Spleen (tissue), 11 donors: ENCODE results near the gene KIF6. TPM values are rescaled to one million over a fixed set of nuclear protein-coding genes. Genes with fewer than 3 reads are reported as not detected.

Experiments
- DNase-seq: peaks from one replicate; pipeline ENCODE4 v3.0.0-alpha.2; 2020
- H3K27ac ChIP-seq, 8 donors: fragments of 200-600 bp; sonication (generic) in 7 of 8; 1 replicate in 4 of 8; 2 replicates in 4 of 8; pipeline versions ENCODE4 v1.5.0 to v1.8.0; 2016 to 2021; ENCODE audit warnings: inconsistent platforms in 4 of 8, mild to moderate bottlenecking in 4 of 8, moderate library complexity in 1 of 8
- H3K27me3 ChIP-seq, 7 donors: fragments of 200-600 bp; sonication (generic) in 6 of 7; replicated peaks in 1 of 7; 1 replicate in 4 of 7; 2 replicates in 3 of 7; pipeline versions ENCODE4 v1.5.0 to v1.8.0; 2016 to 2021; ENCODE audit warnings: inconsistent platforms in 3 of 7, mild to moderate bottlenecking in 1 of 7
- H3K36me3 ChIP-seq, 6 donors: fragments of 200-600 bp; sonication (generic) in 5 of 6; 1 replicate in 4 of 6; 2 replicates in 2 of 6; pipeline versions ENCODE4 v1.5.0 to v1.8.0; 2016 to 2021; ENCODE audit warnings: inconsistent platforms in 2 of 6
- H3K4me1 ChIP-seq, 6 donors: fragments of 200-600 bp; sonication (generic) in 5 of 6; 1 replicate in 3 of 6; 2 replicates in 3 of 6; pipeline versions ENCODE4 v1.5.0 to v1.8.0; 2016 to 2021; ENCODE audit warnings: inconsistent platforms in 3 of 6
- H3K4me3 ChIP-seq, 8 donors: fragments of 200-600 bp; sonication (generic) in 7 of 8; 1 replicate in 4 of 8; 2 replicates in 4 of 8; pipeline versions ENCODE4 v1.5.0 to v1.8.0; 2016 to 2021; ENCODE audit warnings: inconsistent platforms in 4 of 8, mild to moderate bottlenecking in 4 of 8, moderate library complexity in 2 of 8
- H3K9me3 ChIP-seq, 8 donors: fragments of 200-600 bp; sonication (generic) in 7 of 8; 1 replicate in 4 of 8; 2 replicates in 4 of 8; pipeline versions ENCODE4 v1.5.0 to v1.8.0; 2016 to 2021; ENCODE audit warnings: inconsistent platforms in 4 of 8
- POLR2A ChIP-seq, 3 donors: fragments of 450-650 bp; IDR thresholded peaks; one replicate each; pipeline ENCODE4 v1.5.1; 2017; ENCODE audit warnings: antibody characterized with exemption in 3 of 3, mild to moderate bottlenecking in 1 of 3
- POLR2AphosphoS5 ChIP-seq, 3 donors: sonication (generic); formaldehyde crosslinking; IDR thresholded peaks; one replicate each; pipeline ENCODE4 v1.5.1; 2017; ENCODE audit warnings: antibody characterized with exemption in 3 of 3
- WGBS, 5 donors: extraction: QIAGEN DNeasy Blood & Tissue Kit in 3 of 5; methylation state at CpG; one replicate each; pipeline versions ENCODE4 v1.1.5 to v1.1.7; 2013 to 2018; 5-methylcytosine and 5-hydroxymethylcytosine counted together
- intact Hi-C: fragments of 100-400 bp; cut with DNase I; formaldehyde crosslinking; loops from one replicate; pipeline ENCODE4 v1.15.0; 2023; ENCODE audit warnings: low total_unique reads
- polyA plus RNA-seq, 3 donors: library from polyadenylated mRNA; stranded (reverse); fragments of 200-250 nt; gene quantifications; one replicate each; pipeline ENCODE4 v1.2.1, GENCODE V29; 2013
- total RNA-seq, 7 donors: library from RNA; depleted of rRNA in 3 of 7; stranded (reverse); fragments of >200 nt in 3 of 7; fragmentation: NEBNext Ultra II Directional in 4 of 7; extraction: Animal tissue kit (Norgen Biotek cat#: 25700) in 4 of 7; gene quantifications; one replicate each; pipeline versions ENCODE4 v1.1.0 to v1.2.1, GENCODE V29; 2016 to 2021
- TF ChIP-seq, protein P1 (sequence below), 11 experiments: fragments of 200-600 bp in 7 of 11; fragments of 450-650 bp in 4 of 11; sonication (generic) in 4 of 11; IDR thresholded peaks in 8 of 11; conservative IDR thresholded peaks in 3 of 11; 1 replicate in 7 of 11; 2 replicates in 4 of 11; pipeline versions ENCODE4 v1.4.0 to v1.8.0; 2016 to 2021; ENCODE audit warnings: antibody characterized with exemption in 11 of 11, inconsistent platforms in 4 of 11, mild to moderate bottlenecking in 1 of 11
- donor health status: healthy with polysubstance abuse.
- donor health status: DM: no; HTN: no; CAD: no; lungs with moderate emphysema.
- donor health status: DM: no; HTN: no; CAD: no.
- donor health status: Bipolar disorder and iron deficiency.
- donor health status: healthy.
- donor health status: DM: no; HTN: no; CAD: no.
- donor health status: DM: yes; HTN: yes; CAD: no.

KIF6 gene
- total and polyA plus RNA-seq, 10 donors, result 0.10 to 0.75 (median 0.24) TPM; not detected in 3

GRCh38 chr6:39686976-39687375 lies 38.2 kb downstream of the KIF6 start:
- intact Hi-C loops, result no loop called here
- 79 to 89% (median 87%) methylated on average over 6 of the region's 6 CpGs for whole genome bisulfite sequencing, 5 donors
- peaks cover 0 to 16% (median 0%) of the 10 kb centered on the region in 7 donors for H3K27me3 ChIP-seq

DNA sequence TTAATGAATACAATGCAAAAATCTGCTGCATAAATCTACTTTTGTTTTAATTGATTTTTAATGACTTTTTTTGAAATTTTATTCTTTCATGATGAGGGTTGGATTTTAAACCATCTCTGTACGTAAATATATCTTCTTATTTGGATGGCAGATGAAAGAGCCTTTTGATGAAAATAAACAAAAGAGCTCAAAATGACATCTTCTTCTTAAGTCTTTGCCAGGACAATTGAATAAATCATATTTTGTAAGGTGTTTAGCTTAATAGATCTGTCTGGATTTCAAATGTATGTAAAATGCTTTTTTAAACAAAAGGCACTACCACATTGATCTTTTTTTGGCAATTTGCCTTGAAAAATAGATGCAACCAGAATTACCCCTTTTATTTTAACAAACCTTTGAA lies 39.3 kb downstream of the KIF6 start:
- no peak overlapping the region for H3K27ac ChIP-seq
- DNase-seq, result no peak
- no peak overlapping the region for H3K4me3 ChIP-seq
- peaks cover 0 to 16% (median 0%) of the 10 kb centered on the region in 7 donors for H3K27me3 ChIP-seq
- WGBS, 5 donors, result 83 to 92% (median 86%) methylated on average over 1 of the region's 1 CpG
- no peaks in the 10 kb centered on the region for H3K36me3 ChIP-seq
- H3K4me1 ChIP-seq, result no peaks in the 10 kb centered on the region
- no peaks in the 10 kb centered on the region for H3K9me3 ChIP-seq
- intact Hi-C loops, result no loop called here
- no peak for TF ChIP-seq POLR2AphosphoS5 (IDR thresholded peaks at IDR 0.05)
- TF ChIP-seq, protein P1, sequence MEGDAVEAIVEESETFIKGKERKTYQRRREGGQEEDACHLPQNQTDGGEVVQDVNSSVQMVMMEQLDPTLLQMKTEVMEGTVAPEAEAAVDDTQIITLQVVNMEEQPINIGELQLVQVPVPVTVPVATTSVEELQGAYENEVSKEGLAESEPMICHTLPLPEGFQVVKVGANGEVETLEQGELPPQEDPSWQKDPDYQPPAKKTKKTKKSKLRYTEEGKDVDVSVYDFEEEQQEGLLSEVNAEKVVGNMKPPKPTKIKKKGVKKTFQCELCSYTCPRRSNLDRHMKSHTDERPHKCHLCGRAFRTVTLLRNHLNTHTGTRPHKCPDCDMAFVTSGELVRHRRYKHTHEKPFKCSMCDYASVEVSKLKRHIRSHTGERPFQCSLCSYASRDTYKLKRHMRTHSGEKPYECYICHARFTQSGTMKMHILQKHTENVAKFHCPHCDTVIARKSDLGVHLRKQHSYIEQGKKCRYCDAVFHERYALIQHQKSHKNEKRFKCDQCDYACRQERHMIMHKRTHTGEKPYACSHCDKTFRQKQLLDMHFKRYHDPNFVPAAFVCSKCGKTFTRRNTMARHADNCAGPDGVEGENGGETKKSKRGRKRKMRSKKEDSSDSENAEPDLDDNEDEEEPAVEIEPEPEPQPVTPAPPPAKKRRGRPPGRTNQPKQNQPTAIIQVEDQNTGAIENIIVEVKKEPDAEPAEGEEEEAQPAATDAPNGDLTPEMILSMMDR (IDR thresholded peaks at IDR 0.05 in 8 of 11, conservative IDR thresholded peaks at IDR 0.05 in 3 of 11), result no peak
- no peak for TF ChIP-seq POLR2A (IDR thresholded peaks at IDR 0.05)

More at GRCh38 chr6:39686976-39687375, 38.2 kb downstream of the KIF6 start:
- no peaks in the 10 kb centered on the region for H3K4me1 ChIP-seq
- TF ChIP-seq, protein P1 (IDR thresholded peaks at IDR 0.05 in 8 of 11, conservative IDR thresholded peaks at IDR 0.05 in 3 of 11), result no peak
- no peak for TF ChIP-seq POLR2AphosphoS5 (IDR thresholded peaks at IDR 0.05)
- no peak for TF ChIP-seq POLR2A (IDR thresholded peaks at IDR 0.05)
- no peak for DNase-seq
- no peaks in the 10 kb centered on the region for H3K36me3 ChIP-seq
- no peak overlapping the region for H3K4me3 ChIP-seq
- H3K9me3 ChIP-seq, result no peaks in the 10 kb centered on the region
- no peak overlapping the region for H3K27ac ChIP-seq

DNA sequence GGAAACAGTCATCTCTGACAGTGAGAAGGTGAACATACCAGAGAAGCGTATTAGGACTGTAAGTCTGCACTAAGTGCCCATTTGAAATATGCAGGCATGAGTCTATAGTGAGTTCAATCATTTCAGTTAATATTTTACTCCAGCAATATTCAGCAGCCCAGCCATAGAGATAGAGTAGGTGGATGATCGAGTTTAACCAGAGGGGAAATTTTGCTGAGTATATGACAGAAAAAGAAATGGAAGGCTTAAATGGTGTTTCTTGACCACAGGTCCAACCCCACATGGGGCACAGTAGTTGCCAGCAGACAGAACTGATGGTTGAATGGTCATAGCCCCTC lies 39.8 kb downstream of the KIF6 start:
- TF ChIP-seq, protein P1 (IDR thresholded peaks at IDR 0.05 in 8 of 11, conservative IDR thresholded peaks at IDR 0.05 in 3 of 11), result no peak
- Histone ChIP-seq H3K4me1 (no peaks in the 10 kb centered on the region), H3K27me3 (peaks cover 0 to 13% (median 0%) of the 10 kb centered on the region in 7 donors), H3K4me3 (no peak overlapping the region), H3K9me3 (no peaks in the 10 kb centered on the region), H3K27ac (no peak overlapping the region), H3K36me3 (no peaks in the 10 kb centered on the region)
- DNase-seq, result no peak
- 76 to 95% (median 88%) methylated on average over 2 of the region's 2 CpGs for WGBS, 5 donors
- intact Hi-C loops, result no loop called here

- Histone ChIP-seq H3K27ac (no peak overlapping the region), H3K4me3 (no peak overlapping the region), H3K36me3 (no peaks in the 10 kb centered on the region), H3K9me3 (no peaks in the 10 kb centered on the region), H3K27me3 (peaks cover 0 to 9% (median 0%) of the 10 kb centered on the region in 7 donors), H3K4me1 (no peaks in the 10 kb centered on the region)
- intact Hi-C loops, result no loop called here
- TF ChIP-seq POLR2AphosphoS5 (IDR thresholded peaks at IDR 0.05) (no peak), POLR2A (IDR thresholded peaks at IDR 0.05) (no peak)
- TF ChIP-seq, protein P1 (IDR thresholded peaks at IDR 0.05 in 8 of 11, conservative IDR thresholded peaks at IDR 0.05 in 3 of 11), result no peak
- WGBS, 5 donors, result 67 to 81% (median 73%) methylated on average over 3 of the region's 3 CpGs
- DNase-seq, result no peak
Observed at GRCh38 chr6:39684790-39685488, 40.3 kb downstream of the KIF6 start.
